OCI-LY1 (cell line): ENCODE measurements around the gene TEKT5.

Experiments
- H2AFZ ChIP-seq: fragments of 200-600 bp; sonication (generic), shearing (Covaris generic); 2 replicates; pipeline ENCODE4 v1.6.0; 2014; ENCODE audit warnings: antibody characterized with exemption, mild to moderate bottlenecking, low read length
- H3F3A ChIP-seq: fragments of 200-600 bp; sonication (generic), shearing (Covaris generic); 2 replicates; pipeline ENCODE4 v1.6.0; 2014; ENCODE audit warnings: mild to moderate bottlenecking, antibody characterized with exemption, low read length, moderate library complexity; ENCODE audit not compliant: insufficient read depth
- H3K27ac ChIP-seq: fragments of 200-600 bp; sonication (generic); 2 replicates; pipeline ENCODE4 v1.5.1; 2014; ENCODE audit warnings: low read length, mixed run types, mild to moderate bottlenecking, low read depth; ENCODE audit not compliant: poor library complexity, severe bottlenecking
- H3K27me3 ChIP-seq: fragments of 200-600 bp; sonication (generic); 2 replicates; pipeline ENCODE4 v1.6.0; 2014; ENCODE audit warnings: antibody characterized with exemption, mild to moderate bottlenecking, low read length, moderate library complexity; ENCODE audit not compliant: insufficient read depth
- H3K36me3 ChIP-seq: fragments of 200-600 bp; sonication (generic); 2 replicates; pipeline ENCODE4 v1.6.1; 2014; ENCODE audit warnings: mild to moderate bottlenecking, antibody characterized with exemption, low read length, moderate library complexity, mixed read lengths; ENCODE audit not compliant: insufficient read depth
- H3K4me1 ChIP-seq: fragments of 200-600 bp; sonication (generic); 2 replicates; pipeline ENCODE4 v1.5.1; 2014; ENCODE audit warnings: mild to moderate bottlenecking, low read length, moderate library complexity; ENCODE audit not compliant: insufficient read depth, severe bottlenecking
- H3K4me2 ChIP-seq: fragments of 200-600 bp; sonication (generic), shearing (Covaris generic); 2 replicates; pipeline ENCODE4 v1.6.1; 2014; ENCODE audit warnings: low read length
- H3K4me3 ChIP-seq: fragments of 200-600 bp; sonication (generic); 2 replicates; pipeline ENCODE4 v1.5.1; 2014; ENCODE audit warnings: low read length, low read depth, mild to moderate bottlenecking, mixed read lengths; ENCODE audit not compliant: poor library complexity, severe bottlenecking
- H3K79me2 ChIP-seq: fragments of 200-600 bp; shearing (Covaris generic); 2 replicates; pipeline ENCODE4 v1.6.1; 2016; ENCODE audit warnings: mixed run types, low read length, mixed read lengths; ENCODE audit not compliant: insufficient read depth
- H3K9ac ChIP-seq: fragments of 200-600 bp; sonication (generic), shearing (Covaris generic); 2 replicates; pipeline ENCODE4 v1.6.1; 2014; ENCODE audit warnings: mild to moderate bottlenecking, low read length, mixed read lengths
- H3K9me2 ChIP-seq: fragments of 200-600 bp; sonication (generic), shearing (Covaris generic); 2 replicates; pipeline ENCODE4 v1.6.1; 2014; ENCODE audit warnings: low read depth, mild to moderate bottlenecking, low read length, mixed read lengths
- H3K9me3 ChIP-seq: fragments of 200-600 bp; shearing (Covaris generic); 2 replicates; pipeline ENCODE4 v1.6.1; 2014; ENCODE audit warnings: low read length, mixed read lengths
- H4K20me1 ChIP-seq: fragments of 200-600 bp; sonication (generic), shearing (Covaris generic); 2 replicates; pipeline ENCODE4 v1.6.0; 2016; ENCODE audit warnings: mild to moderate bottlenecking, low read length; ENCODE audit not compliant: insufficient read depth
- CTCF ChIP-seq: fragments of 200-600 bp; sonication (generic), shearing (Covaris generic); IDR thresholded peaks from 2 replicates; pipeline ENCODE4 v1.5.1; 2017; ENCODE audit warnings: mild to moderate bottlenecking, antibody characterized with exemption, low read length, moderate library complexity, mixed read lengths
- EZH2 ChIP-seq: fragments of 200-600 bp; sonication (generic), shearing (Covaris generic); IDR thresholded peaks from 2 replicates; pipeline ENCODE4 v1.8.0; 2017; ENCODE audit warnings: borderline replicate concordance, mixed run types, mild to moderate bottlenecking, antibody characterized with exemption, low read length, moderate library complexity, mixed read lengths

TEKT5 gene

DNA sequence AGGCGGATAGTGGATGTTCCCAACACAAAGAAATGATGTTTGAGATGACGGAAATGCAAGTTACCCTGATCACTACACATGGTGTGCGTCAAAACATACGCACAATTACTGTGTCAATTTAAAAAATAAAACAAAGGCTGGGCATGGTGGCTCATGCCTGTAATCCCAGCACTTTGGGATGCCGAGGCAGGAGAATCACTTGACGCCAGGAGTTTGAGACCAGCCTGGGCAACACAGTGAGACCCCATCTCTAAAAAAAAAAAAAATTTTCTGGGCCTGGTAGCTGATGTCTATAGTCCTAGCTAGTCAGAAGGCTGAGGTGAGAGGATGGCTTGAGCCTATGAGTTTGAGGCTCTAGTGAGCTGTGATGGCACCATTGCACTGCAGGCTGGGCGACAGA, 51.8 kb downstream of the TEKT5 start:
- Histone ChIP-seq H3K4me3 (no peak overlapping the region), H3K36me3 (no peaks in the 10 kb centered on the region), H2AFZ (no peak overlapping the region), H4K20me1 (no peaks in the 10 kb centered on the region), H3K9ac (no peak overlapping the region), H3K27me3 (no peaks in the 10 kb centered on the region), H3F3A (no peaks in the 10 kb centered on the region), H3K4me2 (no peak overlapping the region), H3K9me3 (peaks cover 5% of the 10 kb centered on the region; the same call in 1 of the 2 replicates), H3K27ac (no peak overlapping the region), H3K4me1 (no peaks in the 10 kb centered on the region), H3K79me2 (no peaks in the 10 kb centered on the region), H3K9me2 (no peaks in the 10 kb centered on the region)
- TF ChIP-seq EZH2, result no peak
- no peak for TF ChIP-seq CTCF

GRCh38 chr16:10641953-10642949, 52.5 kb downstream of the TEKT5 start:
- no peak overlapping the region for H2AFZ ChIP-seq
- no peak overlapping the region for H3K4me3 ChIP-seq
- H4K20me1 ChIP-seq, result no peaks in the 10 kb centered on the region
- no peaks in the 10 kb centered on the region for H3K27me3 ChIP-seq
- H3K27ac ChIP-seq, result no peak overlapping the region
- H3K36me3 ChIP-seq, result no peaks in the 10 kb centered on the region
- H3F3A ChIP-seq, result no peaks in the 10 kb centered on the region
- TF ChIP-seq CTCF, result no peak
- no peak for TF ChIP-seq EZH2
- H3K79me2 ChIP-seq, result no peaks in the 10 kb centered on the region
- H3K9ac ChIP-seq, result no peak overlapping the region
- no peak overlapping the region for H3K4me2 ChIP-seq
- peaks cover 5% of the 10 kb centered on the region; the same call in 1 of the 2 replicates for H3K9me3 ChIP-seq
- no peaks in the 10 kb centered on the region for H3K9me2 ChIP-seq
- H3K4me1 ChIP-seq, result no peaks in the 10 kb centered on the region

DNA sequence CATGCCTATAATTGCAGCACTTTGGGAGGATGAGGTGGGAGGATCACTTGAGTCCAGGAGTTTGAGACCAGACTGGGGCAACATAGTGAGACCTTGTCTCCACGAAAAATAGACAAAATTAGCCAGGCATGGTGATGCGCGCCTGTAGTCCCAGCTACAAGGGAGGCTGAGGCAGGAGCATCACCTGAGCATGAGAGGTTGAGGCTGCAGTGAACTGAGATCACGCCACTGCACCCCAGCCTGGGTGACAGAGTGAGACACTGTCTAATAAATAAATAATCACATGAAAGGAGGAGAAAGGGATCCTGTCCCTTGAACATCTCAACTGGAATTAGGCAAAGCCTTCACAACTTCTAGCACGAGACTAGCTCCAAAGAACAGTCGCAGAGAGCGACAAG, 53.2 kb downstream of the TEKT5 start:
- H3K4me2 ChIP-seq, result no peak overlapping the region
- H2AFZ ChIP-seq, result no peak overlapping the region

More for the DNA sequence above, 53.2 kb downstream of the TEKT5 start:
- Histone ChIP-seq H3K4me1 (no peaks in the 10 kb centered on the region), H3K9me2 (no peaks in the 10 kb centered on the region), H3F3A (no peaks in the 10 kb centered on the region), H3K27me3 (no peaks in the 10 kb centered on the region), H3K4me3 (no peak overlapping the region), H3K27ac (no peak overlapping the region), H3K79me2 (no peaks in the 10 kb centered on the region), H3K36me3 (no peaks in the 10 kb centered on the region), H3K9ac (no peak overlapping the region), H3K9me3 (peaks cover 5% of the 10 kb centered on the region; the same call in 1 of the 2 replicates), H4K20me1 (no peaks in the 10 kb centered on the region)
- TF ChIP-seq CTCF (no peak), EZH2 (no peak)
